Kidney epithelial cell (primary cell): ENCODE data around the gene ALS2. TPM values are rescaled to one million over a fixed set of nuclear protein-coding genes. Genes with fewer than 3 reads are reported as not detected.

Source experiments
- DNase-seq: peaks from one replicate; pipeline ENCODE4 v3.0.0-alpha.2; 2010; ENCODE audit warnings: low read depth
- H3K27me3 ChIP-seq: 2 replicates; pipeline ENCODE4 v1.6.0; 2011; ENCODE audit warnings: low read length; ENCODE audit not compliant: control insufficient read depth, insufficient read depth
- H3K36me3 ChIP-seq: 2 replicates; pipeline ENCODE4 v1.5.1; 2011; ENCODE audit warnings: low read length; ENCODE audit not compliant: control insufficient read depth, insufficient read depth
- H3K4me3 ChIP-seq: 2 replicates; pipeline ENCODE4 v1.5.1; 2011; ENCODE audit warnings: low read depth, mild to moderate bottlenecking, control low read depth, low read length
- CTCF ChIP-seq: IDR thresholded peaks from 2 replicates; pipeline ENCODE4 v1.5.1; 2011; ENCODE audit warnings: mild to moderate bottlenecking, moderate library complexity, low read length, control low read depth, inconsistent platforms; ENCODE audit not compliant: insufficient read depth, poor library complexity, severe bottlenecking
- total RNA-seq: library from RNA; depleted of rRNA; stranded (reverse); fragments of >200 nt; gene quantifications from 2 replicates; pipeline ENCODE4 v1.2.3, GENCODE V29; 2015

Gene ALS2
- total RNA-seq, 1 donor from 2014 or later = 25.6 TPM

DNA sequence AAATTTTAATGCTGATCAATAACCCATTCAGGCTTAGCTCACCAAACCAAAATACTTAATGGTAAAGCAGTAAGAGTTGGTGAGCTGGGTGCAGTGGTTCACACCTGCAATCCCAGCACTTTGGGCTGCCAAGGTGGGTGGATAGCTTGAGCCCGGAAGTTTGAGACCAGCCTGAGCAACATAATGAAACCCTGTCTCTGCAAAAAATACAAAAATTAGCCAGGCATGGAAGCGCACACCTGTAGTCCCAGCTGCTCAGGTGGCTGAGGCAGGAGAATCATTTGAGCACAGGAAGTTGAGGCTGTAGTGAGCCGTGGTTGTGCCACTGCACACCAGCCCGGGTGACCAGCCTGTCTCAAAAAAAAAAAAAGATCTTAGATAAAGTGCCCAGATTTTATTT is 46.6 kb downstream of the ALS2 start:
- TF ChIP-seq CTCF = no peak
- no peaks in the 10 kb centered on the region for H3K27me3 ChIP-seq
- no peak overlapping the region for H3K4me3 ChIP-seq
- no peaks in the 10 kb centered on the region for H3K36me3 ChIP-seq
- no peak for DNase-seq

DNA sequence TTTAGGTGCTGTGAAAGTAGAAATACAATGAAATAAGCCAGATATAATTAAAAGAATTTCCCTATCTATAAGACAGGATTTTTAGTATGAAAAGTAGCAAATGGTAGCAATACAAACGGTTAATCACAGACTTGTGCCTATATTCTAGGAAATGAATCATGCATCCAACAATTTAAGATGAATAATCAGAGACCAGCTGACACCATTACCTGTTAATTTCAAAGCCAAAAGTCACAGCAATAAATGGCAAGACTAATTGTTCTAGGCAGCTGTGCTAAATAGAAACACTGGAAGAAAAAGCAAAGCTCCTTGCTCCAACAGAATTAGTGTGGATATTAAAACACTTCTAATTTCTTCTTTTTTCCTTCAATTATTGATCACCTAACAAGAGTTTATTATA is 47.2 kb downstream of the ALS2 start:
- no peak overlapping the region for H3K4me3 ChIP-seq
- H3K36me3 ChIP-seq = no peaks in the 10 kb centered on the region
- peak; percentile 12 for DNase-seq
- H3K27me3 ChIP-seq = no peaks in the 10 kb centered on the region
- TF ChIP-seq CTCF = no peak

DNA sequence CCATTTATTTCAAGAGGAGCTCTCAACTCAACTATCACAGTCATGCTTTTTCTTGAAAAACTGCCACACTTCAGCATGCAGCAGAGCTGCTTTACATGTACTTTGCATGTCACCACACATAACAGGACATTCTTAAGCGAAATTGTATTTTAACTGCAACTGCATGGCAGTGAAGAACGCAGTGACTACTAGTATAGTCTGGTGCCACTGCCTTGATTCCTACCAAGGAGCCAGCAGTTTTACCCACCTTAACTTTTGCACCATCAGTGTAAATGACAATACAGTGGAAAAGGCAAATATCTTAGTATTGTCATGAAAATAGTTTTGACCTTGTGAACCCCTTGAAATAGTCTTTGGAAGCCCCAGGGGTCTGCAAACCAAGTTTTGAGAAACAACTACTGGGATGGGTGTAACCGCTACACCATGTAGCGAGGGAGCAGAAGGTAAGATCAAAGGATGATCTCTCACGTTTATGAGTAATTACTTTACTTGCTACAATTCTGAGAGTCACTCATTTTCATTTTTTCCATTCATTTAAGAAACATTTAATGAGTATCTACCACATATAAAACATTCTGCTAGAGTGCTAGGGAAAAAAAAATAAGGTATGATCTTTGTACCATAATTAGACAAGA is 50.0 kb downstream of the ALS2 start:
- peaks cover 2% of the 10 kb centered on the region for H3K36me3 ChIP-seq
- no peak for TF ChIP-seq CTCF
- H3K27me3 ChIP-seq = no peaks in the 10 kb centered on the region
- DNase-seq = no peak
- H3K4me3 ChIP-seq = no peak overlapping the region

DNA sequence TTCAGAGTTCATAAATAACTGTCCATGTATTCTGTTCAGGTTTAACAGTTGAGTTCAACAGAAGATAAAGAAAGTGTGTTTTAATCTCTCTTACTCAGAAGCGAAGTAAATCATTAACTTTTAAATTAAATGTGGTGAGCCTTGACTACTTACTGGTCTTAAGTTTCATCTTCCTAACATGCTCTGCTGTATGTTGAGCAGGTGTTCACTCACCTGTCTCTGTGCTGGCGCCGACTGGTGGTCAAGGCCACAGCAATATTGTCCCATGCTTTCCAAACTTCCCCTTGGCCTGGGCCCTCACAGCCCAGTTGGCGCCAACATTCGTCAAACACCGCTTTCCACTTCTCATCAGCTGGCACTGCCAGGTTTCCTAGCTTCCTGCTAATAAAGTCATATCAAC is 65.3 kb downstream of the ALS2 start:
- no peak for DNase-seq
- Histone ChIP-seq H3K4me3 (no peak overlapping the region), H3K27me3 (no peaks in the 10 kb centered on the region), H3K36me3 (peaks cover 3% of the 10 kb centered on the region)
- TF ChIP-seq CTCF = peak; percentile 40

DNA sequence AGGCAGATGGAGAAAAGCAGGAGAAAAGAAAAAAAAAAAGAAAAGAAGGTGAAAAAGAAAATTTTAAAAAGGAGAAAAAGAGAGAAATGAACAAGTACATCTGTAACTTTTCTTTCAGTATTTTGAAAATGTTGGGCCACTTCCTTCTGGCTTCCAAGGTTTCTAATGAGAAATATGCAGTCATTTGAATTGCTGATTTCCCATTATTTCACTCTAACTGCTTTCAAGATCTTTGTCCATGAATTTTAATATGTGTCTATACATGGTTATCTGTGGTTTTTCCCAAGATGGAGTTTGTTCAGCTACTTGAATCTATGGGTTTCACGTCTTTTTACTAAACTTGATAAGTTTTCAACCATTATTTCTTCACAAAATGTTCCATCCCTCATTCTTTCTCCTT is 68.0 kb downstream of the ALS2 start:
- Histone ChIP-seq H3K4me3 (no peak overlapping the region), H3K27me3 (no peaks in the 10 kb centered on the region), H3K36me3 (peaks cover 3% of the 10 kb centered on the region)
- DNase-seq = no peak
- no peak for TF ChIP-seq CTCF

DNA sequence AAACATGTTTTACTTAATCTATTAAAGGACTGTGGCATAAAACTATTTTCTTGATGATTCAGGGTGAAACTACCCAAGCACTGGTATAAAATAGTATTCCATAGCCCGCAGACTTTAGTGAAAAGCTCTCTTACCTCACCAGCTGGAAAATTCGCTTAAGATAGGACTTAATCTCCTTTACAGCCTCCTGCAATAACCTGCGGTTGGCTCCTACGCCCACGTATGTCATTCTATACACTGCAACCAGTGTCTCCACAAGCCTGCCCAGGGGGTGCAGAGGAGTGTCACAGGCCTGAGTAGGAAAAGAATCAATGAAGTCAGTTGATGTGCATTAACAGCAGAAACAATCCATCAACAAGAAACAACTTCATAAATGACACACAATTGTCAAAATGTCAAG is 71.0 kb downstream of the ALS2 start:
- Histone ChIP-seq H3K36me3 (peaks cover 3% of the 10 kb centered on the region), H3K27me3 (no peaks in the 10 kb centered on the region), H3K4me3 (no peak overlapping the region)
- DNase-seq = no peak
- TF ChIP-seq CTCF = no peak
